Hepatocyte (in vitro differentiated cells): Measurements from ENCODE around the gene ZNF423. TPM values are rescaled to one million over a fixed set of nuclear protein-coding genes. Genes with fewer than 3 reads are reported as not detected.

Experiments
- DNase-seq: peaks from one replicate; pipeline ENCODE4 v3.0.0-alpha.2; 2016; ENCODE audit warnings: low spot score
- H2AFZ ChIP-seq: fragments of 200-600 bp; sonication (generic); 2 replicates; pipeline ENCODE4 v1.6.0; 2016; ENCODE audit warnings: antibody characterized with exemption, mild to moderate bottlenecking
- H3K27ac ChIP-seq: fragments of 200-600 bp; sonication (generic); 2 replicates; pipeline ENCODE4 v1.5.1; 2016; ENCODE audit warnings: mild to moderate bottlenecking
- H3K27me3 ChIP-seq: fragments of 200-600 bp; sonication (generic); 2 replicates; pipeline ENCODE4 v1.6.1; 2016
- H3K36me3 ChIP-seq: fragments of 200-600 bp; sonication (generic); replicated peaks from 2 replicates; pipeline ENCODE4 v1.5.1; 2016; ENCODE audit warnings: low read depth; ENCODE audit not compliant: insufficient read depth
- H3K4me1 ChIP-seq: fragments of 200-600 bp; sonication (generic); 2 replicates; pipeline ENCODE4 v1.5.1; 2016; ENCODE audit warnings: mild to moderate bottlenecking, moderate library complexity; ENCODE audit not compliant: insufficient read depth
- H3K4me2 ChIP-seq: fragments of 200-600 bp; sonication (generic); 2 replicates; pipeline ENCODE4 v1.6.0; 2016
- H3K4me3 ChIP-seq: fragments of 200-600 bp; sonication (generic); 2 replicates; pipeline ENCODE4 v1.5.1; 2016; ENCODE audit warnings: mild to moderate bottlenecking
- H3K79me2 ChIP-seq: fragments of 200-600 bp; sonication (generic); 2 replicates; pipeline ENCODE4 v1.6.0; 2017; ENCODE audit warnings: mild to moderate bottlenecking
- H3K9me2 ChIP-seq: fragments of 200-600 bp; sonication (generic); replicated peaks from 2 replicates; pipeline ENCODE4 v1.6.0; 2017; ENCODE audit warnings: mild to moderate bottlenecking; ENCODE audit not compliant: insufficient read depth
- H3K9me3 ChIP-seq: fragments of 200-600 bp; sonication (generic); 2 replicates; pipeline ENCODE4 v1.5.1; 2016; ENCODE audit warnings: low read depth, mild to moderate bottlenecking
- H4K20me1 ChIP-seq: fragments of 200-600 bp; sonication (generic); 2 replicates; pipeline ENCODE4 v1.6.0; 2016; ENCODE audit warnings: mild to moderate bottlenecking; ENCODE audit not compliant: insufficient read depth, poor library complexity, severe bottlenecking
- CTCF ChIP-seq: fragments of 200-600 bp; sonication (generic); IDR thresholded peaks from 2 replicates; pipeline ENCODE4 v1.5.1; 2016; ENCODE audit warnings: antibody characterized with exemption, mild to moderate bottlenecking; ENCODE audit not compliant: poor library complexity
- EZH2 ChIP-seq: fragments of 200-600 bp; sonication (generic); IDR thresholded peaks from 2 replicates; pipeline ENCODE4 v1.6.1; 2016; ENCODE audit warnings: antibody characterized with exemption, mild to moderate bottlenecking, borderline replicate concordance
- EZH2phosphoT487 ChIP-seq: fragments of 200-600 bp; sonication (generic); IDR thresholded peaks from one replicate; pipeline ENCODE4 v1.6.1; 2018; ENCODE audit warnings: antibody characterized with exemption, mild to moderate bottlenecking, low read depth, moderate library complexity; ENCODE audit not compliant: unreplicated experiment, severe bottlenecking
- WGBS: methylation state at CpG from one replicate; pipeline ENCODE4 v1.1.6; 2016; ENCODE audit warnings: low lambda C conversion rate; ENCODE audit errors: missing lambda C conversion rate; 5-methylcytosine and 5-hydroxymethylcytosine counted together
- polyA plus RNA-seq: library from polyadenylated mRNA; unstranded; fragments of >200 nt; fragmentation: Nextera tagmentation; extraction: Ambion mirVana; gene quantifications from 2 replicates; pipeline ENCODE4 v1.2.1, GENCODE V29; 2016
- total RNA-seq: library from RNA; depleted of rRNA; stranded (reverse); fragments of >200 nt; gene quantifications from 2 replicates; pipeline ENCODE4 v1.2.3, GENCODE V29; 2014

Gene ZNF423
- total and polyA plus RNA-seq, 2 experiments from 2014 or later: 9.6 to 11.8 TPM

DNA sequence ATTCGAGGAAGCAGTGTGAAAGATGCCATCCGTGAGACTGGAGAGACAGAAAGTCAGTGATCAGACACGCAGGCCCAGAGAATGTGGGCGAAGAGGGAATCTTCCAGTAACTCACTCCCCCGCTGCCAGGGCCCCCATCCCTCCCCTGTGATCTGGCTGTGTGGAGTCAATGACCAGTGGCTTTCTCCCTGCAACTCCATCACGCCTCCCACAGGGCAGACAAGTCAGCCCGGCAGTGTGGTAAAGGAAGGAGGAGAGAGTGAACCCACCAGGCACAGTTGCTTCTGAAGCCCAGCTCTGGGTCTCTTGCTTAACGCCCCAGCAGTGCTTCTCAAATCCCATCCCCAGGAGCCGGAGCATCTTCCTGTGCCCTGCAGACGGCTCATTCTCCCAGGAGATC, 142.1 kb downstream of the ZNF423 start:
- TF ChIP-seq EZH2phosphoT487 (no peak), EZH2 (no peak), CTCF (no peak)
- no peaks in the 10 kb centered on the region for H3K79me2 ChIP-seq
- H2AFZ ChIP-seq: no peak overlapping the region
- H3K4me2 ChIP-seq: no peak overlapping the region
- no peak for DNase-seq
- H3K27me3 ChIP-seq: no peaks in the 10 kb centered on the region
- no peaks in the 10 kb centered on the region for H3K9me2 ChIP-seq
- no peaks in the 10 kb centered on the region for H3K36me3 ChIP-seq
- no peaks in the 10 kb centered on the region for H4K20me1 ChIP-seq
- no peak overlapping the region for H3K4me3 ChIP-seq
- 88% methylated on average over 10 of the region's 10 CpGs for WGBS
- H3K4me1 ChIP-seq: no peaks in the 10 kb centered on the region
- H3K9me3 ChIP-seq: no peaks in the 10 kb centered on the region
- H3K27ac ChIP-seq: no peak overlapping the region

DNA sequence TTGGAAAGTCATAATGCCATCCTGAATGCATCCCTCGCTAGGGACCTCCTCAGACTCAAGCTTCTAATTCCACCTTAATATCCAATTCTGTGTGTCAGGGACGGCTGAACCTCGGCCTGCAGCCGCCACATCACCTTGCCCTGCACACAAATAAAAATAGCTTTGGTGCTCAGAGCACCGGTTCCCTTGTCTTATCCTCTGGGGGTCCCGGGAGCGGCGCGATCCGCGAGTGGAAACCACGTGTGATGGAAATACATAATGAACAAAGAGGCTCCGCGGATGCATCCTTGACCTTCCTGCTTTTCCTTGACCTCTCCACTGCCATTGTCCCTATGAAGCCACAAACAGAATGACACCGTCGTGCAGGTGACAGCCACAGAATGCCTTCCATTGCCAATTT, 143.4 kb downstream of the ZNF423 start:
- Histone ChIP-seq H2AFZ (no peak overlapping the region), H3K27ac (no peak overlapping the region), H3K27me3 (no peaks in the 10 kb centered on the region), H3K9me2 (no peaks in the 10 kb centered on the region), H3K79me2 (no peaks in the 10 kb centered on the region), H3K9me3 (no peaks in the 10 kb centered on the region), H3K36me3 (no peaks in the 10 kb centered on the region), H3K4me3 (no peak overlapping the region), H3K4me2 (no peak overlapping the region), H4K20me1 (no peaks in the 10 kb centered on the region), H3K4me1 (no peaks in the 10 kb centered on the region)
- TF ChIP-seq EZH2phosphoT487: no peak
- TF ChIP-seq EZH2: no peak
- TF ChIP-seq CTCF: no peak
- no peak for DNase-seq
- WGBS: 92% methylated on average over 16 of the region's 16 CpGs

GRCh38 chr16:49712106-49712505, 143.8 kb downstream of the ZNF423 start:
- Histone ChIP-seq H3K79me2 (no peaks in the 10 kb centered on the region), H3K9me2 (no peaks in the 10 kb centered on the region), H4K20me1 (no peaks in the 10 kb centered on the region), H3K27ac (no peak overlapping the region), H3K4me1 (no peaks in the 10 kb centered on the region), H2AFZ (no peak overlapping the region), H3K27me3 (no peaks in the 10 kb centered on the region), H3K4me2 (no peak overlapping the region), H3K4me3 (no peak overlapping the region), H3K36me3 (no peaks in the 10 kb centered on the region), H3K9me3 (no peaks in the 10 kb centered on the region)
- TF ChIP-seq CTCF: no peak
- TF ChIP-seq EZH2phosphoT487: no peak
- TF ChIP-seq EZH2: no peak
- 92% methylated on average over 9 of the region's 9 CpGs for WGBS
- DNase-seq: no peak

GRCh38 chr16:49709057-49709456, 146.9 kb downstream of the ZNF423 start:
- no peaks in the 10 kb centered on the region for H3K36me3 ChIP-seq
- H3K9me2 ChIP-seq: no peaks in the 10 kb centered on the region
- no peaks in the 10 kb centered on the region for H3K9me3 ChIP-seq
- H3K27me3 ChIP-seq: no peaks in the 10 kb centered on the region
- no peak overlapping the region for H2AFZ ChIP-seq
- no peak overlapping the region for H3K4me3 ChIP-seq
- no peak for DNase-seq
- no peaks in the 10 kb centered on the region for H3K79me2 ChIP-seq
- WGBS: 73% methylated on average over 12 of the region's 12 CpGs
- H3K4me2 ChIP-seq: no peak overlapping the region
- TF ChIP-seq EZH2phosphoT487 (no peak), EZH2 (no peak), CTCF (no peak)
- no peaks in the 10 kb centered on the region for H3K4me1 ChIP-seq
- H4K20me1 ChIP-seq: no peaks in the 10 kb centered on the region
- H3K27ac ChIP-seq: no peak overlapping the region
